IPS DF 4.7 (cell line): Measurements from ENCODE around the gene PSMG3.
"Not testable (repeated sequence)": the region's sequence is repeated elsewhere in the genome, so short reads cannot be mapped to it uniquely, and the experiment has no call there.

ENCODE experiments used
- DNase-seq: peaks from one replicate; pipeline ENCODE4 v3.0.0-alpha.2; 2013; ENCODE audit warnings: low spot score; ENCODE audit errors: extremely low read depth

PSMG3 gene

DNA sequence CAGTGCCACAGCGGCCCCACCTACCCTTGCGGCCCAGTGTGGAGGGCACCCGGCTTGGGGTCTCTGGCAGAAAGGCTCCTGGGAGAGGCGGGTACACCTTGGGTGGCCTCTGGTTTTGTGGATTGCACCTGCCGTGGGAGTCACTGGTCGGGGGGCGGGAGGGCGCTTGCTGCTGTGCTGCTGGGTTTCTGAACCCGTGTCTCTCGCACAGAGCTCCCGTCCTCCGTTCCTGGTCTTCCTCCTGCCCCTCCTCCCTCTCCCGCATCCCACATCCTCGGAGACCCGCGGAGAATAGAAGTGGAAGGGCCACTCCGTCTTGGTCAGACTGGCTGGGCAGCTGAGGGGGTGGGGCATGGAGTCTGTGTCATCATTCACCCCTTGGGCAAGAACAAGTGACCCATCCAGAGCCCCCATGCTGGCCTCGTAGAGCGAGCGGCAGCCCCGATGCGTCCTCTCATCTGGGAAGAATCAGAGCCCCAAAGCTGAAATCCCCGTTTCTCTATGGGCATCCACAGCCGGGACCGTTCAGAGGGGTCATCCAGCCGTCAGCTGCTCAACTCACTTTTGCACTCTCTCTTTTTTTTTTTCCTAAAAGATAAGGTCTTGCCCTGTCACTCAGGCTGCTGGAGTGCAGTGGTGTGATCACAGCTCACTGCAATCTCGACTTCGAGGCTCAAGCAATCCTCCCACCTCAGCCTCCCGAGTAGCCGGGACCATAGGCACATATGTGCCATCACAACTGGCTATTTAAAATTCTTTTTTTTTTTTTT, 35.3 kb downstream of the PSMG3 start:
- DNase-seq: no peak

DNA sequence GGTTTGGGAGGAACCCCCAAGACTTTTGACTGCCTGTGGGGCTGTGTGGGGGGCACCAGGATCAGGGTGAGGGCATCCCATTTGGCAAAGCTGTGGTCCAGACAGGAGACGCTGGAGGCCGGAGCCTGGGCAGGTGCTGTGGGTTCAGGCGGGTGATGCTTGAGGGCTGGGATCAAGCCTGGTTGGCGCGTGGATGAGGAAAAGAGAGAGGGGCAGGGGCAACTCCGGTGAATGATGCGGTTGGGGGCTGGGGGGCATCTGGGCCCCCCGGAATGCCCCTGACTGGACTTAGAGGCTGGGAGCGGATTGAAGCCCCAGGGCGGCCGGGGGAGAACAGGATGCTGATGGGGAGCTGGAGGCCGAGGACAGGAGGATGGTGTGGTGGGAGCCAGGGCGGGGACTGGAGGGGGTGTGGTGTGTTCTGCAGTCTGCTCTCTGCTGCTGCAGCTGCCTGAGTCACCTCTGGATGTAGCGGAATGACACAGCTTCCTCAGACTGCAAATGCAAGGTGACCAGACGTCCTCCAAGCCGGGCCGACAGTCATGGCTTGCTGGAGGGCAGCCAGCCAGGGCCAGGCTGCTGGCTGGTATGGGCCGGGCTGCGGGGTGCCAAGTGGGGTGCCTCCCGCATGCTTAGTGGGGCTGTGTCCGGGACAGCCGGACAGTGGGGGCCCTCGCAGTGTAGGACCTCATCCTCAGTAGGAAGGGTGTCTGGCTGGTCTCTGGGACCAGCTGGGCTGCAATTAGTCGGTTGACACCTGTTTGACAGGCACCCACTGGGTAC, 36.1 kb downstream of the PSMG3 start:
- DNase-seq: no peak

DNA sequence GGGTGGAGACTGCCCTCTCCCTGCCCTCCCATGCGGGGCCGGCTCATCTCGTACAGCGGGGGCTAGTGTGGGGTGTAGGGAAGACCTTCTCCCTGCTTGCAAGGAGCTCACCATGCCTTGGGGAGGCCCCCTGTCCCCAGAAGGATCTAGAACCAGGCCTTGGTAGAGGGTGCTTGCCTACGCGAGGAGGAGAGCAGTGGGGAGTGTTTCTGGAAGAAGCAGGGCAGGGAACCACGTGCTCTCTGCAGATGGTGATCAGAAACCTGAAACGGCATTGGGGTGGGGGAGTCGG, 36.6 kb downstream of the PSMG3 start:
- DNase-seq: no peak

DNA sequence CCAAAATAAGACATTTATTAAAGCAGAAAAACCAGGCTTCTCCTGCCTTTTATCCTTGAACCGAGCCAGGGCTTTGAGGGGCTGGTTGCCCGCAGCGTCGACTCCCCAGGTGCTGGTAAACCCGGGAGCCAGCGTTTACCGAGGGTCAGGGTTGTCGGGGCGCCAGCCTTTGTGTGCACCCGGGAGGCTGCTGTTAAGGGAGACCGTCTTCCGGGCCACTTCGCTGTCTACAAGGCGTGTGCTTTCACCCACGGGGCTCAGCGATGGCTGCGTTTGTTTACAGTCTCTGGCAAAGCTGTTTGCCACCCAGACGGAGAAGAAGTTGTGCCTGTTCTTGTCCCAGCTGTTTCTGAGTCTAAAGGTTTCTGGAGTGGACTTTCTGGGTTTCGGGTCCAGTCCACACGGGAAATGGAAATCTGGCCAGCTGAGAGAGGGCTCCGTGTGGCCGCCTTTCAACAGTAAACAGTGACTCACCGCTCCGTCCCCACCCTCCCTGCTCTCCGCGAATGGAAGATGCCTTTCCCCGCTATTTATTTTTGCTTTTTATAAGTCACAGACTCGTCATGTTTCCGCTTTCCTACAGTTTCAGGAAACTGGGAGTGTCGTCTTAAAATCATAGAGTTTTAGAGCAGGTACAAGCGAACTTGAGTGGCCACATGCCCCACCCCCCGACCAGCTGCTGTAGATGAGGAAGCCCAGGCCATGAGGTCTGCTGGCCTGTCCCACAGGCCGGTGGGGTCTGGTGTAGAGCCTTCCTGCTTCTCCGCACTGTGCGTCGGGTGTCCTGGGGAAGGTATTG, 37.2 kb downstream of the PSMG3 start:
- DNase-seq: no peak

DNA sequence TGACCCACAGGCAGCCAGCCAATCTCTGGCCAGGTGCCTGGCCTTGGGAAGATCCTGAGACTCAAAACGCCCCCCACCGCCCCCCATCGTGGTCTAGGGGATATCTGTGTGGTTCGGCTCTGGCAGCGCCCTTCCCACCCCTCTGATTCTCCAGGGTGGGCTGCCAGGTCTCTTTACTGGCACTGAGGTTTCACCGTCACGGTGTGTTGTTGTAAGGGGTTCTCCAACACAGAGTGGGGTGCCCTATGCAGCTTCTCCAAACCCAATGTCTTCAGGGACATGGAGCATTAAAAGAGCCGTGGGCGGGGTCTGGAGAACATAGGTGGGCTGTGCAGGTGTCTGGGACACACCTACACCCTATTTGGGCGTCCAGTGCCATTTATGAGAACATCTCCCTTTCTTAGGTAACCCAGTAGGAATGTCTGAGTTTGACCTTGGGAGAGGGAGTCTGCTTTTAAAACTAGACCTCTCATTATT, 37.8 kb downstream of the PSMG3 start:
- DNase-seq: no peak

DNA sequence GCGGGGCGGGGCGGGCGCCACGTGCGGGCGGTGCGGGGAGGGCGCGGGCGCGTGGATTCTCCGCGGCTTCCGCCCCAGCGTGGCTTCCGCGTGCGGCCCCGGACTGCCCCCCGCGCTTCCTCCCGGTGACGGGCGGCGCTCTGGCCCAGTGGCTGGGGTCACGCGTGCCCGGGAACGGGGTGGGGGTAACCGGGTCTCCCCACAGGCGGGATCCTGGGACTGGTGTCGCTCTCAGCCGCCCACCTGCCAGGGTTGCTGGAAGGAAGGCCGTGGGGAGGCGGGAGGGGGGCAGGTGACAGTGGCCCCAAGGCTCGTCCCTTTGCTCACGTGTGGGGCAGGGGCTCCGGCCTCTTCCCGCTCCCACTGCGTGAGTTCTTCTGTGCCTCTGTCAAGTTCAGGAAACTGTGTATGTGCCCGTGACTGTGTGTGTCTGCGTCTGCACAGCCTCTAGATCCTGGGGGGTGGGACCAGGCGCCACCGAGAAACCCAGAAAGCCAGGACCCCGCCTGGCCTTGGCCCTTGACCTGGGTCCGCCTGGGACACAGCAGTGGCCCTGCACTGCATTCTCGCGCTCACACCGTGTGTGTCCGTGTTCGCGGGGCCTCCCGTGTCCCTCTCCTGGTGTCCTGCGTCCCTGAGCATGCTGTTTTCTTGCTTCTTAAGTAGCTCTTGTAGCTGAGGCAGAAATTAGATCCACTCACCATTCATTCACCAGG, 38.4 kb downstream of the PSMG3 start:
- DNase-seq: no peak

DNA sequence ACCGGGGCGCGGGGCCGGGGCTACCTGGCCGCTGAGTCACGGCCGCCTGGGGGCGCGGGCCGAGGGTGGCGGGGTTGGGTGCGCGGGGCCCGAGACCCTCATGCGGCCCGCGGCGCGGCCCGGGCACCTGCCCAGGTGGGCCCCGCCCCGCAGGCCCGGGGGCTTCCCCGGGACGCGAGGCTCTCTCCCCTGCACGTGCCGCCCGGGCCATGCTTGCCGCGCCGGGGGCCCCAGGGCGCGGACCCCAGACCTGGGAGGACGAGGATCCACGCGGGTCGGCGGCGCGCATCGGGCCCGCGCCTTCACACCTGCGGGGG, 38.9 kb downstream of the PSMG3 start:
- no peak for DNase-seq

DNA sequence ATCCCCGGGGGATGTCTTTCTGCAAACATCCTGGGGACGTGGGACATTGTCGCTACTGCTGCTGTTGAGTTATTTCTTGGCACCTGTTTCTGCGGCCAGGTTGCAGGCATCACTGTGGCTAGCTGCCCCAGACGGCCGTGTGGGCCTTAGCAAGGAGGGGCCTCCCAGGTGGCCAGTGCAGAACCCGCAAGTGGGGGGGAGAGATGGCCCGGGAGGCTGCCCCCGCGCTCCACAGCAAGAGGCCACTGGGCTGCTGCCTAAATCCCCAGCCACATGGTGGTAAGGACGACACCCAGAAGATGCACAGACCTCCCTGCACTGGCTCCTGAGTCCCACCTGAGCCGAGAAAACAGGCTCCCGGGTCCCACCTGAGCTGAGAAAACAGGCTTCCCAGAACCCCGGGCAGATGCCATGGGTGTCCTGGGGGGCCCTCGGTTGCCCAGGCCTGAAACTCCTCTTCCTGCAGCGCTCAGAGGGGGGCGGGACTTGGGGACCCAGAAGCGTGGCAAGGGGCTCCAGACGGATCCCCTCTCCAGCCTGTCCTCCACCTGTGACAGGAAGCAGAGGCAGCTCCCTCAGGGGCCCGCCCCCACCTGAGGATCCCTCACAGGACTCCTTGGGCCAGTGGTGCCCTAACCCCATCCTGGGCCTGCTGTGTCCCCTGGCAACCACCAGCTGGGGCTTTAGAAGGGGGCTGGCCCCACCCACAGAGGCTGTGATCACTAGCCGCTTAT, 40.3 kb downstream of the PSMG3 start:
- DNase-seq: no peak

DNA sequence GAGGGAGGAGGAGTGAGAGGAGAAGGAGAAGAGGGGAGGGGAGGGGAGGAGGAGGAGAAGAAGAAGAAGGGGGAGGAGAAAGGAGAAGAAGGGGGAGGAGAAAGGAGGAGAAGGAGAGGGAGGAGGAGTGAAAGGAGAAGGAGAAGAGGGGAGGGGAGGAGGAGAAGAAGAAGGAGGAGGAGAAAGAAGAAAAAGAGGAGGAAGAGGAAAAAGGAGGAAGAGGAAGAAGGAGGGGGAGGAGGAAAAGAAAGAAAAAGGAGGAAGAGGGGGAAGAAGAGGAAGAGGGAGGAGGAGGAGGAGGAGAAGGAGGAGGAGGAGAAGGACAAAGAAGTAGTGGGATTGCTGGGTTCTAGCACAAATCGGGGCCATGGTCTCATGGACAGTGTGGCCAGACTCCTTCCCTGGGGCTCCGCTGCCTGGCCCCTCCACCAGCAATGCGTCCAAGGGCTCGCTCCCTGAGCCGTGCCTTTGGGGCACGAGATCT, 43.5 kb downstream of the PSMG3 start:
- DNase-seq: no peak

DNA sequence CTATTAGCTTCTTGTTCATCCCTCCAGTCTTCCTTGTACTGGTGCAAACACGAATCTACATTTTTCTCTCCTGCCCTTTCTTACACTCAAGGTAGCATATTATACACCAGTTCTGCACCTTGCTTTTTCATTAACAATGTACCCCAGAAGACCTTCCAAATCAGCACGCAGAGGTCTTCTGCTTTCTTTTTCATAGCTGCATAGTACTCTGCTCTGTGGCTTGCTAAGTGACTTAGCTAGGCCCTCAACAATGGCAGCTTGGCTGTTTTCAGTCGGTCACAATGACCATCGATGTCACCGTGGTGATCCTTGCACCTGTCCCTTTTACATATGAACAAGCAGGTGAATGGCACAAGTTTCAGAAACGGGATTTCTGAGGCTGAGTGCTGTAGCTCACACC, 44.4 kb downstream of the PSMG3 start:
- no peak for DNase-seq

DNA sequence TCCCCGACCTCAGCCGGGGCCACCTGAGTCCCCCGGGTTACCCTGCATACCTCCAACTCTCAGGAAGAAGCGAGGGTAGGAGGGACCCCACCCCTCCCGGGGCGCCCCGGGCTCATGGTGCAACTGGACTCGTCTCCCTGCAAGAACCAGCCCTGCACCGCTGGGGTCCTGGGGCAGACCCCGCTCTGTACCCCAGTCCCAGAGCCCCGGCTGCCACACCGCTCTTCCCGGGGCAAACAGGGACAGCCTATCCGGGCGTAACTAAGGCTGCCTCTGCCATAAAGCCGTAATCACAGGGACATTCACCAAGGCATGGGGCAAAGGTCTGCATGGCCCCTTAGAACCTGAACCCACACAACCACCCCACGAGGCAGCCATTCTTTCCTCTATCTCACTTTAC, 46.0 kb downstream of the PSMG3 start:
- DNase-seq: no peak

DNA sequence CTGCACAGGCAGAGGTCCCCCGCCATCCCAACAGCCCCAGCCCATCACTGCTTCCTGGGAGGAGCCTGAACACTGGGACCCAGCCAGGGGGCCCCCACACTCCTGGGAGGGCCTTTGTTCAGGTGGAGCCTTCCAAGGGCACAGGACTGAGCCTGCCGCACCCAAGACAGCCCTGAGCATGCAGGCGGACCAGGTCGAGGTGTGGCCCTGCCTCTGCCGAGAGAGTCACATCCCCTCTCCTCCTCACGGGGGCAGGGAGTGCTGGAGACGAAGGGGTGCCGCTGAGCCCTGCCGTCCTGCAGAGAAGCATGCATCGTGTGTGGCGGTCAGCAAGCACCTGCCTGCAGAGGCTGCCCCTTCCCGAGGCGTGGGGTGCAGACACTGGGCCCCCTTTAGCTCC, 46.6 kb downstream of the PSMG3 start:
- no peak for DNase-seq

DNA sequence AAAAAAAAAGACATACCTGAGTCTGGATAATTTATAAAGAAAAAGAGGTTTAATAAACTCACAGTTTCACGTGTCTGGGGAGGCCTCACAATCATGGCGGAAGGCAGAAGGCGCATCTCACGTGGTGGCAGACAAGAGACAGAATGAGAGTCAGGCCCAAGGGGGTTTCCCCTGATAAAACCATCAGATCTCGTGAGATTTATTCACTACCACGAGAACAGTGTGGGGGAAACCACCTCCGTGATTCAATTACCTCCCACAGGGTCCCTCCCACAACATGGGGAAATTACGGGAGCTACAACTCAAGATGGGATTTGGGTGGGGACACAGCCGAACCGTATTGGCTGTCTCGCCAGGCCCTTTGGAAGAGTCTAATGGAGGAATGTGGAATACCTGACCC, 48.4 kb downstream of the PSMG3 start:
- no peak for DNase-seq

DNA sequence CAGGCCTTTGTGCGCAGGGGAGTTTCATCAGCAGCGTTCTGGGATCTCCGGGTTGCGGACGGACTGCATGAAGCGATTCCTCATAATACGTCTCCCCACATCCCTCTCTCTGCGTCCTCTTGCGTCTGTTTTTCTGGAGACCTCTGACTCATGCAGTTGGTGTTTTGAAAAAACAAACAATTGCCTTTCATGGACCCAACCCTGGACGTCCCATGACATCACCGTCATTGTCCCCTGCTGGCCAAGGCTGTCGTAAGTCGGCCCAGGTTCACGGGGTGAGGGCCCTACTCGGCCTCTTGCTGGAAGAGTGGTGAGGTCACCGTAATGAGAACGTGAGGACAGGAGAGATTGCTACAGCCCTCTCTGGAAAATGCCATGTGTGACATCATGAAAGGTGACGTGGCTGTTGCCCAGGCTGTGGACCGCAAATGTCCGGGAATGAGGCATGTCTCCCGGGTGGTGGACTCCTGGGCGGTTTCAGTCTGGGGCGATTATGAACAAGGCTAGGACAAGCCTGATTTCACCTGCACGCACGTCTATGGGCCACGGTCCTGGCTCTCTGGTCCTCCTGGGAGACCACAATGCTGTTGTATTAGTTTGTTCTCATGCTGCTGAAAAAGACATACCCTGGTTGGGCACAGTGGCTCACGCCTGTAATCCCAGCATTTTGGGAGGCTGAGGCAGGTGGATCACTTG, 49.1 kb downstream of the PSMG3 start:
- DNase-seq: no peak

DNA sequence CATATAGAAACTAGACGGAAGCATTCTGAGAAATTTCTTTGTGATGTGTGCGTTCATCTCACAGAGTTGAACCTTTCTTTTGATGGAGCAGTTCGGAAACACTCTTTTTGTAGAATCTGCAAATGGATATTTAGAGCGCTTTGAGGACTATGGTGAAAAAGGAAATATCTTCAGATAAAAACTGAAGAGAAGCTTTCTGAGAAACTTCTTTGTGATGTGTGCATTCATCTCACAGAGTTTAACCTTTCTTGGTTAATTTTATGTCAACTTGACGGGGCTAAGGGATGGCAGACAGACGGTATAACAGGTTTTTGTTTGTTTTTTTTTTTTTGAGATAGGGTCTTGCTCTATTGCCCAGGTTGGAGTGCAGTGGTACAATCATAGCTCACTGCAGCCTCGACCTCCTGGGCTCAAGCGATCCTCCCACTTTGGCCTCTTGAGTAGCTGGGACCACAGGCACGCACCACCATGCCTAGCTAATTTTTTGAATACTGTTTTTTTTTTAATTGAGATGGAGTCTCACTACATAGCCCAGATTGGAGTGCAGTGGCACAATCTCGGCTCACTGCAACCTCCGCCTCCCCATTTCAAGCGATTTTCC, 50.4 kb downstream of the PSMG3 start:
- not testable (repeated sequence) for DNase-seq
